HCT116 (cell line): ENCODE results near the gene FRY. TPM values are rescaled to one million over a fixed set of nuclear protein-coding genes. Genes with fewer than 3 reads are reported as not detected.

Source experiments
- ATAC-seq: fragments of 200-7000 bp; cut with Tn5 transposase; 2 replicates; pipeline ENCODE4 v1.9.1; 2020; ENCODE audit warnings: mild to moderate bottlenecking, moderate library complexity
- BruUV-seq: library from RNA; stranded (reverse); fragments of 400-500 nt; replicated peaks from 2 replicates; lab custom pipeline; 2021; lab: Mats Ljungman, UMichigan
- CTCF ChIA-PET: fragments of 300-600 bp; sonication (Branson Sonifier 250); formaldehyde crosslinking; loops from one replicate; lab custom pipeline; 2021; ENCODE audit warnings: antibody characterized with exemption; lab: Charles Lee
- POLR2A ChIA-PET: fragments of 300-600, 350-600 bp; sonication (Branson Sonifier 250); formaldehyde crosslinking; loops from one replicate; lab custom pipeline; 2021; ENCODE audit warnings: antibody characterized with exemption; lab: Charles Lee
- RAD21 ChIA-PET, 2 experiments: fragments of 300-600 bp; sonication (Branson Sonifier 250); formaldehyde crosslinking; loops; one replicate each; lab custom pipeline; 2023; ENCODE audit warnings: low total read pairs in 2 of 2; ENCODE audit not compliant: uncharacterized antibody in 2 of 2, unreplicated experiment in 2 of 2, low non-redundant PET in 1 of 2; lab: Charles Lee
- DNase-seq: peaks from one replicate; pipeline ENCODE4 v3.0.0-alpha.2; 2010; ENCODE audit warnings: low read depth, low spot score
- H2AFZ ChIP-seq: fragments of 200-600 bp; shearing (Covaris generic), sonication (generic); 2 replicates; pipeline ENCODE4 v1.6.1; 2017; ENCODE audit warnings: low read depth, mixed run types, mixed read lengths, antibody characterized with exemption, low read length; ENCODE audit not compliant: poor library complexity, severe bottlenecking
- H3K27ac ChIP-seq: 2 replicates; pipeline ENCODE4 v1.5.1; 2012; ENCODE audit warnings: low read depth, low read length
- H3K27me3 ChIP-seq: fragments of 200-600 bp; sonication (generic); 2 replicates; pipeline ENCODE4 v1.6.1; 2016; ENCODE audit warnings: mixed run types, low read length, mixed read lengths; ENCODE audit not compliant: insufficient read depth
- H3K36me3 ChIP-seq, 2 experiments: fragments of 200-500 bp in 1 of 2; fragments of 200-600 bp in 1 of 2; sonication (Bioruptor generic) in 1 of 2; sonication (generic) in 1 of 2; 2 replicates each; pipeline versions ENCODE4 v1.5.1 to v1.6.1; 2014 to 2016; ENCODE audit warnings: low read length in 2 of 2, inconsistent platforms in 1 of 2, mixed read lengths in 1 of 2, mixed run types in 1 of 2; ENCODE audit not compliant: insufficient read depth in 2 of 2, control insufficient read depth in 1 of 2
- H3K4me1 ChIP-seq, 2 experiments: fragments of 200-600 bp in 1 of 2; sonication (generic) in 1 of 2; 2 replicates each; pipeline versions ENCODE4 v1.5.1 to v1.6.1; 2012 to 2017; ENCODE audit warnings: low read length in 2 of 2, inconsistent platforms in 1 of 2, mild to moderate bottlenecking in 1 of 2, mixed read lengths in 1 of 2, mixed run types in 1 of 2, moderate library complexity in 1 of 2; ENCODE audit not compliant: insufficient read depth in 2 of 2, control insufficient read depth in 1 of 2
- H3K4me2 ChIP-seq: fragments of 200-600 bp; sonication (generic); 2 replicates; pipeline ENCODE4 v1.6.1; 2017; ENCODE audit warnings: mixed run types, low read length, mixed read lengths
- H3K4me3 ChIP-seq, 2 experiments: fragments of 200-600 bp in 1 of 2; sonication (generic) in 1 of 2; replicated peaks in 1 of 2; 2 replicates each; pipeline ENCODE4 v1.5.1; 2011 to 2016; ENCODE audit warnings: low read length in 2 of 2, control low read depth in 1 of 2, low read depth in 1 of 2, mild to moderate bottlenecking in 1 of 2, mixed read lengths in 1 of 2, mixed run types in 1 of 2
- H3K79me2 ChIP-seq: fragments of 200-600 bp; sonication (generic); 2 replicates; pipeline ENCODE4 v1.6.1; 2017; ENCODE audit warnings: mild to moderate bottlenecking, mixed run types, low read length, moderate library complexity, mixed read lengths; ENCODE audit not compliant: insufficient read depth
- H3K9ac ChIP-seq: fragments of 200-600 bp; sonication (generic); 2 replicates; pipeline ENCODE4 v1.6.1; 2016; ENCODE audit warnings: low read length, mixed read lengths
- H3K9me2 ChIP-seq: fragments of 200-600 bp; sonication (generic), shearing (Covaris generic); 2 replicates; pipeline ENCODE4 v1.6.1; 2017; ENCODE audit warnings: mixed run types, mild to moderate bottlenecking, moderate library complexity; ENCODE audit not compliant: insufficient read depth
- H3K9me3 ChIP-seq, 2 experiments: fragments of 200-500 bp in 1 of 2; fragments of 200-600 bp in 1 of 2; sonication (Bioruptor generic) in 1 of 2; sonication (generic) in 1 of 2; 2 replicates each; pipeline ENCODE4 v1.6.1; 2014 to 2017; ENCODE audit warnings: low read length in 2 of 2, mixed read lengths in 2 of 2, inconsistent platforms in 1 of 2, low read depth in 1 of 2, mild to moderate bottlenecking in 1 of 2, mixed run types in 1 of 2, moderate library complexity in 1 of 2; ENCODE audit not compliant: control insufficient read depth in 1 of 2, insufficient read depth in 1 of 2
- H4K20me1 ChIP-seq: fragments of 200-600 bp; sonication (generic), shearing (Covaris generic); 2 replicates; pipeline ENCODE4 v1.6.1; 2017; ENCODE audit warnings: mixed run types, mild to moderate bottlenecking, moderate library complexity; ENCODE audit not compliant: insufficient read depth
- CBX3 ChIP-seq: IDR thresholded peaks from 2 replicates; pipeline ENCODE4 v1.6.1; 2012; ENCODE audit warnings: low read depth
- EGR1 ChIP-seq: IDR thresholded peaks from 2 replicates; pipeline ENCODE4 v1.6.1; 2012; ENCODE audit warnings: low read depth
- FOSL1 ChIP-seq: IDR thresholded peaks from 2 replicates; pipeline ENCODE4 v1.6.1; 2012; ENCODE audit warnings: low read depth
- JUND ChIP-seq: IDR thresholded peaks from 2 replicates; pipeline ENCODE4 v1.6.1; 2012
- POLR2AphosphoS5 ChIP-seq: IDR thresholded peaks from 2 replicates; pipeline ENCODE4 v1.6.1; 2011; ENCODE audit warnings: mild to moderate bottlenecking, low read depth, low read length, moderate library complexity
- SIN3A ChIP-seq: IDR thresholded peaks from 2 replicates; pipeline ENCODE4 v1.6.1; 2012; ENCODE audit warnings: low read depth
- SRF ChIP-seq: IDR thresholded peaks from 2 replicates; pipeline ENCODE4 v1.6.1; 2012; ENCODE audit warnings: low read depth
- intact Hi-C: fragments of 100-400 bp; cut with micrococcal nuclease; formaldehyde crosslinking; loops from 2 replicates; pipeline ENCODE4 v1.10.0; 2022
- total RNA-seq: library from RNA; stranded (reverse); gene quantifications from one replicate; pipeline ENCODE4 v1.2.1, GENCODE V29; 2021; ENCODE audit not compliant: unreplicated experiment
- TF ChIP-seq, protein P1 (sequence below): IDR thresholded peaks from 2 replicates; pipeline ENCODE4 v1.6.1; 2011; ENCODE audit warnings: mild to moderate bottlenecking, low read length, moderate library complexity; ENCODE audit not compliant: insufficient replicate concordance; ENCODE audit errors: extremely low read depth

Gene FRY
- total RNA-seq, 1 experiment from 2014 or later = 1.4 TPM

DNA sequence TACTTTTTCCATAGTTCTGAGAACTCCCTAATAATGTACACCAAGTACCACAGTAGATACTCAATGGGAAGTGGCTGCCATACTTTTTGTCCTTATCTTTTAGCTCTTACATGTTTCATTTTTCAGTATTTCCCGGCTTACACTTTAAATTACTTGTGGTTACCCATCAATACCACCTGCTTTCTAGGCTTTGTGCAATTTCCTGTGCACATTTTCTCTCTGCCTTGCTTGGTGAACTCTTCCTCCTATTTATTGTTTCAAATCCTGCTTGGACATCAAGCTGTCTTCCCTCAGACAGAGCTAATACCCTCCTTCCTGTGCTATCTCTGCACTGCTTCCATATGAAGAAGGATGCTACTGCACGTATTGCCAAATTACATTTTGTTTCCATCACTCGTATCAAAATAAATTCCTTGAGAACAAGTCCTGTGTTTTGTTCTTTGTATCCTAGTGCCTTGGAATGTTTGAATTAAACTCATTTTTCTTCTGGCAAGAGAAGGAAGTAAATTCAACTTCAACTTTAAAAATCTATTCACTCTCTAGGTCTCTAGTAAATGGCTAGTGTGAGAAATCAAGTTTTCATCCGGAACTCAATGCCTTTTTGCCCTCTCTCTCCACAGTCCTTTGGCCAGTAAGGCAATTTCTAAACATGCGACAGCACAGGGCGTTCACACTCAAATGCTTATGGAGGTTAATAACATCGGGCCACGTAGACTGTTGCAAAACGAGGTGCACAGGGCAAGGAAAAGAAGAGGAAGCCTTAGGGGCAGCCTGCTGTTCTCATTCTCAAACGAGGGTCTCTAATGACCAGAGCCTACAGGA is 277.9 kb downstream of the FRY start:
- Histone ChIP-seq H3K4me2 (peak overlapping the region; percentile 44), H3K9me3 (no peaks in the 10 kb centered on the region), H4K20me1 (no peaks in the 10 kb centered on the region), H3K27me3 (no peaks in the 10 kb centered on the region), H3K4me1 (peaks cover under 1 to 5% of the 10 kb centered on the region in 2 experiments; a peak in 3 of 4 replicates), H3K27ac (no peak overlapping the region), H3K36me3 (no peaks in the 10 kb centered on the region), H3K79me2 (no peaks in the 10 kb centered on the region), H3K4me3 (no peak overlapping the region), H3K9me2 (no peaks in the 10 kb centered on the region), H3K9ac (no peak overlapping the region), H2AFZ (peak overlapping the region; percentile 67)
- ChIA-PET CTCF (interaction anchor here (1.4 to 1.5 kb wide), 2 partner anchors 25 to 400 kb away, joined by 4 to 5 read pairs; no protein-coding TSS in a partner anchor), POLR2A (no interaction called here), RAD21 (no interaction called here)
- DNase-seq (no peak), ATAC-seq (peak; percentile 64)
- TF ChIP-seq SIN3A = no peak
- no peak for TF ChIP-seq POLR2AphosphoS5
- no peak for TF ChIP-seq JUND
- TF ChIP-seq SRF = no peak
- no peak for TF ChIP-seq EGR1
- no peak for TF ChIP-seq CBX3
- TF ChIP-seq FOSL1 = no peak
- TF ChIP-seq, protein P1, sequence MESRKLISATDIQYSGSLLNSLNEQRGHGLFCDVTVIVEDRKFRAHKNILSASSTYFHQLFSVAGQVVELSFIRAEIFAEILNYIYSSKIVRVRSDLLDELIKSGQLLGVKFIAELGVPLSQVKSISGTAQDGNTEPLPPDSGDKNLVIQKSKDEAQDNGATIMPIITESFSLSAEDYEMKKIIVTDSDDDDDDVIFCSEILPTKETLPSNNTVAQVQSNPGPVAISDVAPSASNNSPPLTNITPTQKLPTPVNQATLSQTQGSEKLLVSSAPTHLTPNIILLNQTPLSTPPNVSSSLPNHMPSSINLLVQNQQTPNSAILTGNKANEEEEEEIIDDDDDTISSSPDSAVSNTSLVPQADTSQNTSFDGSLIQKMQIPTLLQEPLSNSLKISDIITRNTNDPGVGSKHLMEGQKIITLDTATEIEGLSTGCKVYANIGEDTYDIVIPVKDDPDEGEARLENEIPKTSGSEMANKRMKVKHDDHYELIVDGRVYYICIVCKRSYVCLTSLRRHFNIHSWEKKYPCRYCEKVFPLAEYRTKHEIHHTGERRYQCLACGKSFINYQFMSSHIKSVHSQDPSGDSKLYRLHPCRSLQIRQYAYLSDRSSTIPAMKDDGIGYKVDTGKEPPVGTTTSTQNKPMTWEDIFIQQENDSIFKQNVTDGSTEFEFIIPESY = no peak
- intact Hi-C loops = loop anchor here (1.0 to 5.0 kb wide), 5 partner anchors 41 to 399 kb away; no protein-coding TSS in a partner anchor
- no TSS peak for BruUV-seq
